Activated naive CD4-positive, alpha-beta T cell treated with anti-CD3 and anti-CD28 coated beads, Interleukin-2, amount 50 U/mL, for 72 hours (primary cell): ENCODE data around the gene PPARA. TPM values are rescaled to one million over a fixed set of nuclear protein-coding genes. Genes with fewer than 3 reads are reported as not detected.
A peak's percentile ranks its signal among the peaks of the same experiment; 100 is the strongest.

ENCODE experiments used
- ATAC-seq, 2 donors: fragments of 150-1000 bp; cut with Tn5 transposase; 2 replicates each; pipeline ENCODE4 v1.10.0; 2021; ENCODE audit warnings: mild to moderate bottlenecking in 2 of 2, moderate library complexity in 2 of 2
- DNase-seq, 2 donors: peaks; one replicate each; pipeline ENCODE4 v3.0.0; 2021 to 2022; ENCODE audit warnings: low spot score in 2 of 2
- H3K27ac Mint-ChIP-seq, 2 donors: one replicate each; pipeline ENCODE4 v1.8.0; 2022; ENCODE audit warnings: mild to moderate bottlenecking in 2 of 2, mixed read lengths in 2 of 2
- H3K36me3 Mint-ChIP-seq, 2 donors: one replicate each; pipeline ENCODE4 v1.8.0; 2022; ENCODE audit warnings: mixed read lengths in 2 of 2
- H3K9me3 Mint-ChIP-seq, 2 donors: one replicate each; pipeline ENCODE4 v1.8.0; 2022; ENCODE audit warnings: mixed read lengths in 2 of 2
- total RNA-seq, 2 donors: library from RNA; stranded (reverse); gene quantifications; one replicate each; pipeline ENCODE4 v1.2.3, GENCODE V29; 2022

The PPARA gene
- total RNA-seq, 2 donors from 2014 or later = 10.8 to 13.1 TPM

GRCh38 chr22:46111645-46112306, 38.5 kb upstream of the PPARA start:
- ATAC-seq = no peak
- DNase-seq = no peak
- Mint-ChIP-seq H3K9me3 (no peaks in the 10 kb centered on the region), H3K27ac (no peak overlapping the region), H3K36me3 (no peaks in the 10 kb centered on the region)

- Mint-ChIP-seq H3K27ac (peak overlapping the region; percentile 44 to 75), H3K9me3 (no peaks in the 10 kb centered on the region), H3K36me3 (no peaks in the 10 kb centered on the region)
- ATAC-seq (no peak), DNase-seq (no peak)
These were observed 37.9 kb upstream of the PPARA start for GRCh38 chr22:46112405-46112804.

DNA sequence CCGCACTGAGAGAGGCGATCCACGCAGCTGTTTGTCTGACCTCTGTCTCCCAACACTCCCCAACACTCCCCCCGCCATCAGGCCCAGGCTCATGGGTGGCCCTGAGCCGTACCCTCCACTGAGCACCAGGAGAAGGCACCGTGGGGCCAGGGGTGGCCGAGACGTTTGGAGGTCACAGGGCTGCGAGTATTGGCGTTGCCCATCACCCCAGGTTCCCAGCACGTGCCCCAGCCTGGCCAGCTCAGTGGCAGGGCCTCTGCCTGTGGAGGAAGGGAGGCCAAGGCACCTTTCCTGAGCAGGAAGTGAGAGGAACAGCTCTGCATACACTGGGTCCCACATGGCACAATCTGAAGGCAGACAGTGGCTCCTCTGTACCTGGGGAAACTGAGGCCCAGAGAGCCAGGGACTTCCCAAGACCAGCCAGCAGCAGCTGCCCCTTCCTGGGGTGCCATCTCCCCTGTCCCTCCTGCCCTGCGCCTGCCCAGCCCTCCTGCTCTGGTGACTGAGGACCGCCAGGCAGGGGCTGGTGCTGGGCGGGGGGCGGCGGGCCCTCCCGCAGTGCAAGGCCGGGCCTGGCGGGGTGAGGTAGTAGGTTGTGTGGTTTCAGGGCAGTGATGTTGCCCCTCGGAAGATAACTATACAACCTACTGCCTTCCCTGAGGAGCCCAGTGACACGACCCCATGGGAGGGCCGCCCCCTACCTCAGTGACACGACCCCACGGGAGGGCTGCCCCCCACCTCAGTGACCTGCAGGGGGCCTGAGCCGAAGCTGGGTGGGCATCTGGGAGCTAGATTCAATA, 37.0 kb upstream of the PPARA start:
- ATAC-seq (no peak), DNase-seq (no peak)
- Mint-ChIP-seq H3K9me3 (no peaks in the 10 kb centered on the region), H3K36me3 (no peaks in the 10 kb centered on the region), H3K27ac (peak overlapping the region in 1 of 2 donors; percentile 75)

GRCh38 chr22:46113910-46114517, 36.3 kb upstream of the PPARA start:
- DNase-seq (no peak), ATAC-seq (no peak)
- Mint-ChIP-seq H3K36me3 (no peaks in the 10 kb centered on the region), H3K27ac (peak overlapping the region in 1 of 2 donors; percentile 39), H3K9me3 (no peaks in the 10 kb centered on the region)

- Mint-ChIP-seq H3K36me3 (no peaks in the 10 kb centered on the region), H3K27ac (peak overlapping the region; percentile 39 to 50), H3K9me3 (no peaks in the 10 kb centered on the region)
- no peak for ATAC-seq
- no peak for DNase-seq
These were observed 35.6 kb upstream of the PPARA start for GRCh38 chr22:46114518-46115387.

DNA sequence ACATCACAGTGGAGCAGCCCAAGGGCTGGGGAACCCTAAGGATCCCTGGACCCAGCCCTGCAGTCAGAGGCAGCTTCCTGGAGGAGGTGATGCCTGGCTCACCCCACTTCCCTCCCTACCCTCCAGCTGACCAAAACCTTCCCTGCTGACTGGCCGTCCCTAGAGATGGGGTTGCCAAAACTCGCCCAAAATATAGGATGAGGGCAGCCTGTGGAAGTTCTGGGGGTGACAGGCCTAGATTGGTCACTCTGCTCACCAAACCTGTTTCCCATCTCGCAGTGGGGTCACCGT, 35.0 kb upstream of the PPARA start:
- no peak overlapping the region for H3K27ac Mint-ChIP-seq
- DNase-seq (no peak), ATAC-seq (no peak)
- H3K9me3 Mint-ChIP-seq = no peaks in the 10 kb centered on the region
- H3K36me3 Mint-ChIP-seq = no peaks in the 10 kb centered on the region

- no peak for DNase-seq
- H3K27ac Mint-ChIP-seq = no peak overlapping the region
These were observed 34.4 kb upstream of the PPARA start for GRCh38 chr22:46115755-46116490.

DNA sequence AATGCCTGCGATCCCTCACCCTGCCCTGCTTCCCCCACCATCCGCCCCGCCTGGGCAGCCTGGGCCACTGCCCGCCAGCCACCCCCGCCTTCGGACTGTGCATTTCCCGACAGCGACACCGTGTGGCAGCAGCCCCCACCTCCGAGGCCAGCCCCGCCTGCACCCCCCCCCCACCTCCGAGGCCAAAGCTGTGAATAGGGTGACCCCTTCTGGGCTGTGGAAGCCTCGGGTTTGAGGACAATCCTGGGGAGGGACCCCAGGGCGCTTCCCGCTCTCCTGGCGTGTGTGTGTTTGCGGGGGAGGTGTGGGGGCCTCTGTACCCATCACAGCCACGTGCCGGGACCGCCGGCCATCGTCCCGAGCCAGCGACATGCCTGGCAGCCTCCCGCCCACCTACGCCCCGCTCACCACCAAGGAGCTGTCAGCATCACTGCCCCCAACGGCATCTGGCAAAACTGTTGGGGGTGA, 33.8 kb upstream of the PPARA start:
- H3K27ac Mint-ChIP-seq = peak overlapping the region in 1 of 2 donors; percentile 40
- peak; percentile 92 to 94 for ATAC-seq

More at GRCh38 chr22:46115755-46116490, 34.4 kb upstream of the PPARA start:
- Mint-ChIP-seq H3K9me3 (no peaks in the 10 kb centered on the region), H3K36me3 (no peaks in the 10 kb centered on the region)
- no peak for ATAC-seq

GRCh38 chr22:46117206-46118199, 32.8 kb upstream of the PPARA start:
- H3K36me3 Mint-ChIP-seq = no peaks in the 10 kb centered on the region
- no peak for DNase-seq
- H3K9me3 Mint-ChIP-seq = no peaks in the 10 kb centered on the region
- no peak for ATAC-seq
- peak overlapping the region in 1 of 2 donors; percentile 22 for H3K27ac Mint-ChIP-seq

More for the DNA sequence above, 33.8 kb upstream of the PPARA start:
- H3K36me3 Mint-ChIP-seq = no peaks in the 10 kb centered on the region
- peak; percentile 83 to 85 for DNase-seq
- H3K9me3 Mint-ChIP-seq = no peaks in the 10 kb centered on the region

DNA sequence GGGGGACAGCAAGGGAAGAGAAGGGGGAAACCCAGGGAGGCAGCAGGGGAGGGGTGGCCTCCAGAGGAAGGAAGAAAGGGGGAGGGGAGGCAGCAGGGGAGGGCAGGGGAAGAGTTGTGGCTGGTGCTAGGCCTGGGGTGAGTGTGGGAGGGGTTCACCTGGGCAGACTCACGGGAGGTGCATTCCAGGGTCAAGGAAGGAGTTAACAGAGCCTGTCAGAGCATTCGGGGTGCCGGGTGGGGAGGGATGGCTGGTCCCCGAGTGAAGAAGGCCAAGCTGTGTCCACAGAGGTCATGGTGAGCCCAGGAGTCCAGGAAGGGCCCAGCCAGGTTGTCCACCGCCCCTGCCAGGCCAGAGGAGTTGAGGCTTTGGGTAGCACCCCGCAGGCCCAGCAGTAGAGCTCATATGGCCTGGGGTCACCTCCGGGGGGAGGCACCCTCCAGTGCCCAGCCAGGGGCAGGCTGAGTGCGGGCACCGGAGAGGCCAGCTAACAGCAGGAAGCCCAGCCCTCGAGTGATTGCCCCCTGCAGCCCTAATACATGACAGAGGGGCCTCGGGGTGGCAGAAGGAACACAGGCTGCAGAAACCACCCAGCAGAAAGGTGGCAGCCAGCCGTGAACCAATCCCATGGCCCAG, 31.1 kb upstream of the PPARA start:
- ATAC-seq (no peak), DNase-seq (no peak)
- Mint-ChIP-seq H3K27ac (peak overlapping the region in 1 of 2 donors; percentile 78), H3K9me3 (no peaks in the 10 kb centered on the region), H3K36me3 (no peaks in the 10 kb centered on the region)

- Mint-ChIP-seq H3K36me3 (no peaks in the 10 kb centered on the region), H3K27ac (no peak overlapping the region), H3K9me3 (no peaks in the 10 kb centered on the region)
- no peak for DNase-seq
- no peak for ATAC-seq
These were observed 30.5 kb upstream of the PPARA start for GRCh38 chr22:46119729-46120419.

- no peaks in the 10 kb centered on the region for H3K36me3 Mint-ChIP-seq
- no peaks in the 10 kb centered on the region for H3K9me3 Mint-ChIP-seq
- DNase-seq (no peak), ATAC-seq (no peak)
- H3K27ac Mint-ChIP-seq = no peak overlapping the region
These were observed 29.9 kb upstream of the PPARA start for GRCh38 chr22:46120420-46120737.

DNA sequence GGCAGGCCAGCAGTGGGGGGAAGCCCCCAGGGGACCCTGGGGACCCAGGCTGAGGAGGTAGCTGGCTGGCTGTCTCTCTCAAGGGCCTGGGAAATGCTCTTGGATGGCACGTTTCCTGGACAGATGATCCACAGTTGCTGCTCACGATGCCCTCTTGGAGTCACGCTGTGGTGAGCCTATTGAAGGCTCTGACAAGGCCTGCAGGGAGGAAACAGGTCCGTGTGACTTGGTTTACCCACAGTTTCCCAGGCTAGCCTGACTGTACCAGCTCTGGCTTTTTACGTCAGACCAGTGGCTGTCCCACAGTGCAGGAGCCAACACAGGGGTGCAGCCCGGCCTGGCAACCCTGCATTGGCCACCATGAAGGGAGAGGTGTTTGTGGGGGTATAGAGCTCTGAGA, 29.2 kb upstream of the PPARA start:
- Mint-ChIP-seq H3K9me3 (no peaks in the 10 kb centered on the region), H3K36me3 (no peaks in the 10 kb centered on the region), H3K27ac (no peak overlapping the region)
- ATAC-seq (no peak), DNase-seq (no peak)

GRCh38 chr22:46121523-46122287, 28.6 kb upstream of the PPARA start:
- Mint-ChIP-seq H3K27ac (no peak overlapping the region), H3K9me3 (no peaks in the 10 kb centered on the region), H3K36me3 (no peaks in the 10 kb centered on the region)
- no peak for ATAC-seq
- DNase-seq = no peak
